HUES64 (cell line): ENCODE results near the gene ZFP69. TPM values are rescaled to one million over a fixed set of nuclear protein-coding genes. Genes with fewer than 3 reads are reported as not detected.

ENCODE experiments used
- H3K27ac ChIP-seq: 2 replicates; pipeline ENCODE4 v1.7.0; 2013; ENCODE audit warnings: low read depth, low read length, inconsistent platforms
- H3K27me3 ChIP-seq: 2 replicates; pipeline ENCODE4 v1.6.1; 2013; ENCODE audit warnings: mild to moderate bottlenecking, low read length; ENCODE audit not compliant: insufficient read depth
- H3K36me3 ChIP-seq: 2 replicates; pipeline ENCODE4 v1.6.1; 2013; ENCODE audit warnings: mild to moderate bottlenecking, low read length; ENCODE audit not compliant: insufficient read depth
- H3K4me1 ChIP-seq: 2 replicates; pipeline ENCODE4 v1.6.1; 2013; ENCODE audit warnings: mild to moderate bottlenecking, low read length, moderate library complexity; ENCODE audit not compliant: insufficient read depth
- H3K4me3 ChIP-seq: 2 replicates; pipeline ENCODE4 v1.5.1; 2013; ENCODE audit warnings: mild to moderate bottlenecking, low read length, moderate library complexity
- H3K9ac ChIP-seq: 2 replicates; pipeline ENCODE4 v1.6.1; 2013; ENCODE audit warnings: mild to moderate bottlenecking, low read depth, low read length
- H3K9me3 ChIP-seq: 2 replicates; pipeline ENCODE4 v1.6.1; 2013; ENCODE audit warnings: low read depth, low read length; ENCODE audit not compliant: insufficient read depth
- WGBS: fragments of 150-250, 120-280 bp; methylation state at CpG from one replicate; pipeline ENCODE4 v1.1.7; 2013; ENCODE audit warnings: missing lambda C conversion rate; 5-methylcytosine and 5-hydroxymethylcytosine counted together
- polyA plus RNA-seq, 2 experiments: library from polyadenylated mRNA; stranded (reverse); fragments of 50-300 nt; gene quantifications; one replicate each; pipeline ENCODE4 v1.2.3, GENCODE V29; 2013

ZFP69 gene
- 3.5 TPM for polyA plus RNA-seq (2013, experiment 1 of 2)
- polyA plus RNA-seq (2013, experiment 2 of 2), result 3.4 TPM

GRCh38 chr1:40476924-40477677 is at the start of gene ZFP69:
Gene ZFP69 (plus strand): TSS chr1:40477290. CDS start chr1:40479362, 2,072 bp downstream.
- Histone ChIP-seq H3K4me1 (peaks cover 9% of the 10 kb centered on the region; the same call in 1 of the 2 replicates), H3K36me3 (no peaks in the 10 kb centered on the region), H3K9ac (peak within 1 kb of the TSS; percentile 66), H3K9me3 (peaks cover 23% of the 10 kb centered on the region), H3K27me3 (no peaks in the 10 kb centered on the region; the same call in 1 of the 2 replicates), H3K27ac (no peak within 1 kb of the TSS), H3K4me3 (peak within 1 kb of the TSS; percentile 96)
- 1% methylated on average over 65 of the region's 65 CpGs for WGBS

GRCh38 chr1:40431385-40431784 is 45.7 kb upstream of the ZFP69 start:
- Histone ChIP-seq H3K4me3 (no peak overlapping the region), H3K27ac (no peak overlapping the region), H3K9me3 (no peaks in the 10 kb centered on the region), H3K36me3 (no peaks in the 10 kb centered on the region), H3K27me3 (no peaks in the 10 kb centered on the region), H3K9ac (no peak overlapping the region), H3K4me1 (no peaks in the 10 kb centered on the region)

- no peak overlapping the region for H3K4me3 ChIP-seq
- WGBS, result 97% methylated on average over 3 of the region's 3 CpGs
- no peaks in the 10 kb centered on the region for H3K4me1 ChIP-seq
- no peaks in the 10 kb centered on the region for H3K9me3 ChIP-seq
- no peak overlapping the region for H3K27ac ChIP-seq
- H3K36me3 ChIP-seq, result no peaks in the 10 kb centered on the region
- H3K27me3 ChIP-seq, result no peaks in the 10 kb centered on the region
- no peak overlapping the region for H3K9ac ChIP-seq
These were observed 44.3 kb upstream of the ZFP69 start for GRCh38 chr1:40432644-40433390.

GRCh38 chr1:40435471-40435870 is 41.6 kb upstream of the ZFP69 start:
- H3K4me3 ChIP-seq, result no peak overlapping the region
- no peaks in the 10 kb centered on the region for H3K27me3 ChIP-seq
- WGBS, result 94% methylated on average over 5 of the region's 5 CpGs
- no peaks in the 10 kb centered on the region for H3K36me3 ChIP-seq
- H3K4me1 ChIP-seq, result no peaks in the 10 kb centered on the region
- H3K9ac ChIP-seq, result no peak overlapping the region
- no peak overlapping the region for H3K27ac ChIP-seq
- no peaks in the 10 kb centered on the region for H3K9me3 ChIP-seq

- 89% methylated on average over 4 of the region's 4 CpGs for WGBS
- H3K9me3 ChIP-seq, result no peaks in the 10 kb centered on the region
- H3K36me3 ChIP-seq, result no peaks in the 10 kb centered on the region
- no peak overlapping the region for H3K27ac ChIP-seq
- no peak overlapping the region for H3K9ac ChIP-seq
- no peaks in the 10 kb centered on the region for H3K4me1 ChIP-seq
- no peaks in the 10 kb centered on the region for H3K27me3 ChIP-seq
- H3K4me3 ChIP-seq, result no peak overlapping the region
These were observed 41.2 kb upstream of the ZFP69 start for GRCh38 chr1:40435876-40436275.

- Histone ChIP-seq H3K36me3 (no peaks in the 10 kb centered on the region), H3K27me3 (no peaks in the 10 kb centered on the region), H3K27ac (no peak overlapping the region), H3K4me3 (no peak overlapping the region), H3K4me1 (no peaks in the 10 kb centered on the region), H3K9me3 (no peaks in the 10 kb centered on the region), H3K9ac (no peak overlapping the region)
- 97% methylated on average over 3 of the region's 3 CpGs for WGBS
These were observed 38.6 kb upstream of the ZFP69 start for GRCh38 chr1:40438391-40439015.

GRCh38 chr1:40439247-40439646 is 37.8 kb upstream of the ZFP69 start:
- Histone ChIP-seq H3K27me3 (no peaks in the 10 kb centered on the region), H3K36me3 (no peaks in the 10 kb centered on the region), H3K4me1 (no peaks in the 10 kb centered on the region), H3K4me3 (no peak overlapping the region), H3K9ac (no peak overlapping the region), H3K27ac (no peak overlapping the region), H3K9me3 (no peaks in the 10 kb centered on the region)
- WGBS, result 89% methylated on average over 5 of the region's 5 CpGs

- Histone ChIP-seq H3K36me3 (peaks cover 25% of the 10 kb centered on the region), H3K27ac (peak within 1 kb of the TSS; percentile 72), H3K9ac (peak within 1 kb of the TSS; percentile 80), H3K4me1 (peaks cover 12% of the 10 kb centered on the region), H3K9me3 (peaks cover 38% of the 10 kb centered on the region), H3K4me3 (peak within 1 kb of the TSS; percentile 82), H3K27me3 (no peaks in the 10 kb centered on the region)
- 2% methylated on average over 64 of the region's 64 CpGs for WGBS
These were observed 27.2 kb upstream of the ZFP69 start, which contains the start of gene ZFP69B for GRCh38 chr1:40449684-40450494. Gene ZFP69B (plus strand): TSS chr1:40450476. CDS start chr1:40450962, 486 bp downstream.

- H3K4me3 ChIP-seq, result peak overlapping the region; percentile 82
- WGBS, result 9% methylated on average over 22 of the region's 22 CpGs
- H3K27me3 ChIP-seq, result no peaks in the 10 kb centered on the region
- H3K9me3 ChIP-seq, result peaks cover 40% of the 10 kb centered on the region
- peak overlapping the region; percentile 72 for H3K27ac ChIP-seq
- peaks cover 12% of the 10 kb centered on the region for H3K4me1 ChIP-seq
- peaks cover 32% of the 10 kb centered on the region for H3K36me3 ChIP-seq
- peak overlapping the region; percentile 80 for H3K9ac ChIP-seq
These were observed 26.4 kb upstream of the ZFP69 start for GRCh38 chr1:40450495-40451237.

- peaks cover 37% of the 10 kb centered on the region for H3K36me3 ChIP-seq
- peak overlapping the region; percentile 80 for H3K9ac ChIP-seq
- 45% methylated on average over 1 of the region's 1 CpG for WGBS
- no peaks in the 10 kb centered on the region for H3K27me3 ChIP-seq
- no peak overlapping the region; the same call in 1 of the 2 replicates for H3K27ac ChIP-seq
- peak overlapping the region; percentile 82 for H3K4me3 ChIP-seq
- peaks cover 12% of the 10 kb centered on the region for H3K4me1 ChIP-seq
- peaks cover 38% of the 10 kb centered on the region for H3K9me3 ChIP-seq
These were observed 25.9 kb upstream of the ZFP69 start for GRCh38 chr1:40451238-40451585.
